Neural cell (in vitro differentiated cells): ENCODE results near the gene LHX2.

ENCODE experiments used
- CTCF ChIP-seq: fragments of 450-650 bp; IDR thresholded peaks from 2 replicates; pipeline ENCODE4 v1.5.1; 2014; ENCODE audit warnings: antibody characterized with exemption, mild to moderate bottlenecking, moderate library complexity; ENCODE audit not compliant: poor library complexity, severe bottlenecking
- EP300 ChIP-seq: fragments of 450-650 bp; conservative IDR thresholded peaks from 2 replicates; pipeline ENCODE4 v1.6.1; 2014; ENCODE audit warnings: antibody characterized with exemption, mild to moderate bottlenecking, moderate library complexity; ENCODE audit not compliant: poor library complexity, severe bottlenecking
- EZH2 ChIP-seq: fragments of 200-600, 300-800 bp; shearing (Covaris generic), sonication (generic); IDR thresholded peaks from 2 replicates; pipeline ENCODE4 v1.6.1; 2014; ENCODE audit warnings: antibody characterized with exemption, low read length, borderline replicate concordance, mild to moderate bottlenecking; ENCODE audit not compliant: insufficient read depth, poor library complexity, severe bottlenecking
- MXI1 ChIP-seq: fragments of 450-650 bp; conservative IDR thresholded peaks from 2 replicates; pipeline ENCODE4 v1.6.1; 2014; ENCODE audit warnings: antibody characterized with exemption, mild to moderate bottlenecking; ENCODE audit not compliant: poor library complexity, severe bottlenecking
- POLR2AphosphoS5 ChIP-seq: IDR thresholded peaks from 2 replicates; pipeline ENCODE4 v1.6.1; 2012
- RAD21 ChIP-seq: fragments of 450-650 bp; conservative IDR thresholded peaks from 2 replicates; pipeline ENCODE4 v1.6.1; 2014; ENCODE audit warnings: antibody characterized with exemption, mild to moderate bottlenecking, moderate library complexity
- SMC3 ChIP-seq: fragments of 450-650 bp; conservative IDR thresholded peaks from 2 replicates; pipeline ENCODE4 v1.6.1; 2014; ENCODE audit warnings: antibody characterized with exemption, mild to moderate bottlenecking, moderate library complexity; ENCODE audit not compliant: poor library complexity

GRCh38 chr9:124077915-124078572 lies 66.5 kb downstream of the LHX2 start:
- TF ChIP-seq EP300: no peak
- TF ChIP-seq MXI1: no peak
- no peak for TF ChIP-seq CTCF
- TF ChIP-seq EZH2: no peak
- no peak for TF ChIP-seq RAD21
- no peak for TF ChIP-seq POLR2AphosphoS5
- TF ChIP-seq SMC3: no peak
